LNCaP clone FGC (cell line): ENCODE results near the gene ISOC2.

Experiments
- DNase-seq: peaks from one replicate; pipeline ENCODE4 v3.0.0-alpha.2; 2011; ENCODE audit warnings: low read depth
- H3K4me3 ChIP-seq: 2 replicates; pipeline ENCODE4 v1.5.1; 2011; ENCODE audit warnings: mild to moderate bottlenecking, low read depth, low read length, control low read depth
- TF ChIP-seq, protein P1 (sequence below): IDR thresholded peaks from 2 replicates; pipeline ENCODE4 v1.5.1; 2012; ENCODE audit warnings: mild to moderate bottlenecking; ENCODE audit not compliant: control insufficient read depth, insufficient read depth; ENCODE audit errors: extremely low read depth

The ISOC2 gene

DNA sequence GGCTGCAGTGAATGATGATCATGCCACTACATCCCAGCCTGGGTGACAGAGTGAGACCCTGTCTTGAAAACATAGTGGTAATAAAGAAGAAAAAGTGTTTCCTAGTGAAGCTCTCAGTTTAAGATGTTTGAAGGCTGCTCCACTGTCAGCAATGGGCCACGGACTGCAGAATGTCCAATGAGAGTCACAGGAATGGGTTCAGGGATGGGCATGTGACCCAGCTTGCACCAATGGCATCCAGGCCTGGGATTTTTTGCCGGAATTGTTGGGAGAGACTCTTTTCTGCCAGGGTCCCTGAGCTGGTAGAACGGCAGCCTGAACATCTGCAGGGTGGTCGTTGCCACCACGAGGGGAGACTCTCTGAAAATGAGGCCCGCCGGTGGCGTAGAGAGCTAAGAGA, 24.6 kb downstream of the ISOC2 start:
- TF ChIP-seq, protein P1, sequence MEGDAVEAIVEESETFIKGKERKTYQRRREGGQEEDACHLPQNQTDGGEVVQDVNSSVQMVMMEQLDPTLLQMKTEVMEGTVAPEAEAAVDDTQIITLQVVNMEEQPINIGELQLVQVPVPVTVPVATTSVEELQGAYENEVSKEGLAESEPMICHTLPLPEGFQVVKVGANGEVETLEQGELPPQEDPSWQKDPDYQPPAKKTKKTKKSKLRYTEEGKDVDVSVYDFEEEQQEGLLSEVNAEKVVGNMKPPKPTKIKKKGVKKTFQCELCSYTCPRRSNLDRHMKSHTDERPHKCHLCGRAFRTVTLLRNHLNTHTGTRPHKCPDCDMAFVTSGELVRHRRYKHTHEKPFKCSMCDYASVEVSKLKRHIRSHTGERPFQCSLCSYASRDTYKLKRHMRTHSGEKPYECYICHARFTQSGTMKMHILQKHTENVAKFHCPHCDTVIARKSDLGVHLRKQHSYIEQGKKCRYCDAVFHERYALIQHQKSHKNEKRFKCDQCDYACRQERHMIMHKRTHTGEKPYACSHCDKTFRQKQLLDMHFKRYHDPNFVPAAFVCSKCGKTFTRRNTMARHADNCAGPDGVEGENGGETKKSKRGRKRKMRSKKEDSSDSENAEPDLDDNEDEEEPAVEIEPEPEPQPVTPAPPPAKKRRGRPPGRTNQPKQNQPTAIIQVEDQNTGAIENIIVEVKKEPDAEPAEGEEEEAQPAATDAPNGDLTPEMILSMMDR = no peak
- H3K4me3 ChIP-seq = no peak overlapping the region
- DNase-seq = no peak

DNA sequence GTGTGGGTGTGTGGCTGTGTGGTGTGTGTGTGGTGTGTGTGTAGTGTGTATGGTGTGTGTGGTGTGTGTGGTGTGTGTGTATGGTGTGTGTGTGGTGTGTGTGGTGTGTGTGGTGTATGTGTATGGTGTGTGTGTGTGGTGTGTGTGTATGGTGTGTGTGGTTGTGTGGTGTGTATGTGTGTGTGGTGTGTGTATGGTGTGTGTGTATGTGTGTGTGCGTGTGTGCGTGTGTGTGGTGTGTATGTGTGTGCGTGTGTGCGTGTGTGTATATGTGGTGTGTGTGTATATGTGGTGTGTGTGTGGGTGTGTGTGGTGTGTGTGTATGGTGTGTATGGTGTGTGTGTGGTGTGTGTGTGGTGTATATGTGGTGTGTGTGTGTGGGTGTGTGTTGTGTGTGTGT, 26.4 kb downstream of the ISOC2 start:
- no peak for DNase-seq
- TF ChIP-seq, protein P1 = no peak
- no peak overlapping the region for H3K4me3 ChIP-seq

DNA sequence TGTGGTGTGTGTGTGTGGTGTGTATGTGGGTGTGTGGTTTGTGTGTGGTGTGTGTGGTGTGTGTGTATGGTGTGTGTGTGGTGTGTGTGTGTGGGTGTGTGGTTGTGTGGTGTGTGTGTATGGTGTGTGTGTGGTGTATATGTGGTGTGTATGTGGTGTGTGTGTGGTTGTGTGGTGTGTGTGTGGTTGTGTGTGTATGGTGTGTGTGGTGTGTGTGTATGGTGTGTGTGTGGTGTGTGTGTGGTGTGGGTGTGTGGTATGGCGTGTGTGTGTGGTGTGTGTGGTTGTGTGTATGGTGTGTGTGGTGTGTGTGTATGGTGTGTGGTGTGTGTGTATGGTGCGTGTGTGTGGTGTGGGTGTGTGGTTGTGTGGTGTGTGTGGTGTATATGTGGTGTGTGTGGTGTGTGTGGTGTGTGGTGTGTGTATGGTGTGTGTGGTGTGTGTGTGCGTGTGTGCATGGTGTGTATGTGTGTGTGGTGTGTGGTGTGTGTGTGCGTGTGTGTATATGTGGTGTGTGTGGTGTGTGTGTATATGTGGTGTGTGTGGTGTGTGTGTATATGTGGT, 27.0 kb downstream of the ISOC2 start:
- H3K4me3 ChIP-seq = no peak overlapping the region
- DNase-seq = no peak
- TF ChIP-seq, protein P1 = no peak

DNA sequence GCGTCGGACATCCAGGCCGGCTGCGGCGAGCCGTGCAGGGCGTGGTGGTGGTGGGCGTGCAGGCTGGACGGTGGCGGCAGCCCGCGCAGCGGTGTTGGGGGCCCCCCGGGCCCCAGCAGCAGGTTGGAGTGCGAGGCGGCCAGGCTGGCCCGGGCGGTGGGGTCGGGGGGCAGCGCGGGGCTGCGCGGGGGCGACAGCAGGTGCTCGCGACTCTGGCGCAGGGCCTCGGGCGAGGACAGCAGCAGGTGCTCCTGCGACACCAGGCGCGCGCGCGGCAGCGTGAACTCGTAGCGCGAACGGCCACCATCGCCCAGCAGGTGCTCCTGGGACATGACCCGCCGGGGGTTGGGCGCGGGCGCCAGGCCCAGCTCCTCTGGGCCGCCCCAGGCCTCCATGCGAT, 28.1 kb downstream of the ISOC2 start:
- TF ChIP-seq, protein P1 = no peak
- no peak overlapping the region for H3K4me3 ChIP-seq
- DNase-seq = no peak

DNA sequence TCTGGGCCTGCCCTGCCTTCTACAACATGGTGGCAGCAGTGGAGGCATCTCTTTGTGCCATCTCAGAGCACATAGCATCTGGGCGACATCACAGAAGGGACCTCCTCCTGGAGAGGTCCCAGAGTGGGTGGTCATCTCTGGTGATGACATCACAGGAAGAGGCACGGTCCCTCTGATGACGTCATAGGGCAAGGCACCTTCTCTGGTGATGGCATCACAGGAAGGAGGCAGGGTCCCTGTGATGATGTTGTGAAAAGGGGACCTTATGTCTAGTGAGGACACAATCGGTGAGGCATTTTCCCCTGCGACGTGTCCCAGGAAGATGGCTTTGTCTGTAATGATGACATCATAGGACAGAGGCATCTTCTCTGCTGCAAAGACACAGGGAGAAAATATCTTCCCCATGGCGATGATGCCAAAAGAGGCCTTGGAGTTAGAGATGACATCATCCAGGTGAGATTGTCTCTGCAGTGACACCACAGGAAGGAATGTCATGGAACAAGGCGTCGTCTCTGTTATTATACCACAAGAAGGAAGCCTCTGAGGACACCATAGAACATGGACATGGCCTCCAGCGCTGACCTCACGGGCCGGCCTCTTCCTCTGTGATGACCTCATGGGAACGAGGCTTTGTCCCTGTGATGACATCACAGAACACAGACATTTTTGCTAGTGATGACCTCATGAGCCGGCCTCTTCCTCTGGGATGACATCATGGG, 29.0 kb downstream of the ISOC2 start:
- TF ChIP-seq, protein P1 = no peak
- no peak overlapping the region for H3K4me3 ChIP-seq

DNA sequence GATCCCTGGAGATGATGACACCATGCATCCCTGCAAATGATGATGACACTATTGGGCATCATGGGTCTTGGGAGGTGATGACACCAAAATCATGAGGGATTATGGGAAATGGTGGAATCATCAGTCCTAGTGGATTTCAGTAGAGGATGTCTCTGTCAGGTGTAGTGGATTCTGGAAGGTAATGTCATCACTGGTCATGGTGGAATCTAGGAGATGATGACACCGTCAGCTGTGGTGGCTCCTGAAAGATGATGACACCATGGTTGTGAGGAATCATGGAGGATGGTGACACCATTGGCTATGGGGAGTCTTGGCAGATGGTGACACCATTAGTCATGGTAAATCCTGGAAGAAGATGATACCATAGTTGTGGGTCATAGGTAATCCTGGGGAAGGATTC, 30.3 kb downstream of the ISOC2 start:
- no peak overlapping the region for H3K4me3 ChIP-seq
- TF ChIP-seq, protein P1 = no peak
- DNase-seq = no peak

More for the DNA sequence above, 29.0 kb downstream of the ISOC2 start:
- no peak for DNase-seq

DNA sequence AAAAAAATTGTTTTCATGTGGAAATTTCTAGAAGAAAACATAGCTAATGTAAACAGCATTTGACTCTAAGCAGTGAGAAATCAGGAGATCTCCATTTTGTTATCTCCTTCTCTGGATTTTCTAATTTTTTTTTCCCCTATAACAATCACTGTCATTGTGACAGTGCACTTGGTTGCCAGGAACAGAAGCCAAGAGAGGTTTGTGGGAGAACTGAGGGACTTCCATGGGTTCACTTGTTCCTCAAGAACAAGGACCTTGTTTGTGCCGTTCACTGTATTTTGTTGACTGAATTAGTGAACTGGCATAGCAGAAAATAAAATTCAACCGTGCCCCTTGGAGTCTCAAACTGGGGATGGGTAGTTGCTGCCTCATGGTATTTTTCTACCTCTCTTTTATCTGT, 35.4 kb downstream of the ISOC2 start:
- TF ChIP-seq, protein P1 = no peak
- no peak overlapping the region for H3K4me3 ChIP-seq
- DNase-seq = no peak
